Activated B cell treated with CpG ODN at 0.5 μM for 24 hours (primary cell): ENCODE data around the gene HERC6. TPM values are rescaled to one million over a fixed set of nuclear protein-coding genes. Genes with fewer than 3 reads are reported as not detected.
"Not testable (repeated sequence)": the region's sequence is repeated elsewhere in the genome, so short reads cannot be mapped to it uniquely, and the experiment has no call there.

Experiments
- ATAC-seq: fragments of 200-7000 bp; cut with Tn5 transposase; one replicate; pipeline ENCODE4 v1.10.0; 2021; ENCODE audit warnings: low read depth, mild to moderate bottlenecking, moderate library complexity
- CTCF ChIA-PET: fragments of 350-600 bp; sonication (Branson Sonifier 250); formaldehyde crosslinking; loops from one replicate; lab custom pipeline; 2021; ENCODE audit warnings: antibody characterized with exemption; lab: Charles Lee
- POLR2A ChIA-PET: fragments of 350-600 bp; sonication (Branson Sonifier 250); formaldehyde crosslinking; loops from one replicate; lab custom pipeline; 2021; ENCODE audit warnings: antibody characterized with exemption; lab: Charles Lee
- DNase-seq: peaks from one replicate; pipeline ENCODE4 v3.0.0; 2022
- H3K27ac Mint-ChIP-seq: one replicate; pipeline ENCODE4 v1.8.0; 2020; ENCODE audit warnings: mixed read lengths
- H3K27me3 Mint-ChIP-seq: one replicate; pipeline ENCODE4 v1.8.0; 2021; ENCODE audit warnings: mixed read lengths
- H3K36me3 Mint-ChIP-seq: one replicate; pipeline ENCODE4 v1.8.0; 2021; ENCODE audit warnings: low read depth, mixed read lengths
- H3K4me1 Mint-ChIP-seq: one replicate; pipeline ENCODE4 v1.8.0; 2021; ENCODE audit warnings: mixed read lengths
- H3K4me3 Mint-ChIP-seq: one replicate; pipeline ENCODE4 v1.8.0; 2020; ENCODE audit warnings: mild to moderate bottlenecking, mixed read lengths
- H3K9me3 Mint-ChIP-seq: one replicate; pipeline ENCODE4 v1.8.0; 2020; ENCODE audit warnings: mixed read lengths
- intact Hi-C: fragments of 100-400 bp; cut with micrococcal nuclease; formaldehyde crosslinking; loops from one replicate; pipeline ENCODE4 v1.15.1; 2024
- total RNA-seq: library from RNA; stranded (reverse); gene quantifications from 2 replicates; pipeline ENCODE4 v1.2.3, GENCODE V29; 2022
- TF ChIP-seq, protein P1 (sequence below): fragments of 200-600 bp; IDR thresholded peaks from one replicate; pipeline ENCODE4 v1.8.0; 2022; ENCODE audit warnings: antibody characterized with exemption, mild to moderate bottlenecking

The HERC6 gene
- total RNA-seq, 1 donor from 2014 or later = 11.4 TPM

DNA sequence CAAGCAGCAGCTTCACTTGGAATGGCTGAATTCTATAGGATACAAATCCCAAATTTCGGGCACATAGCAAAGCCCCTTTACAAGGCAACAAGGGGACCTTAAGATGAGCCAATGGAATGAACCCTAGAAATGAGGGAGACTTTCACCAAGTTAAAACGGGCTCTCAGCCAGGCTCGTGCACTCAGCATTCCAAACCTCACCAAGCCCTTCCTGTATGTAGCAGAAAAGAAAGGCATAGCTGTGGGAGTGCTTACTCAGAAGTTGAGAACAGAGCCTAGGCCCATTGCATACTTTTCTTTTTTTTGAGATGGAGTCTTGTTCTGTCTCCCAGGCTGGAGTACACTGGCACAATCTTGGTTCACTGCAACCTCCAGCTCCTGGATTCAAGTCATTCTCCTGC is 67.5 kb downstream of the HERC6 start:
- TF ChIP-seq, protein P1, sequence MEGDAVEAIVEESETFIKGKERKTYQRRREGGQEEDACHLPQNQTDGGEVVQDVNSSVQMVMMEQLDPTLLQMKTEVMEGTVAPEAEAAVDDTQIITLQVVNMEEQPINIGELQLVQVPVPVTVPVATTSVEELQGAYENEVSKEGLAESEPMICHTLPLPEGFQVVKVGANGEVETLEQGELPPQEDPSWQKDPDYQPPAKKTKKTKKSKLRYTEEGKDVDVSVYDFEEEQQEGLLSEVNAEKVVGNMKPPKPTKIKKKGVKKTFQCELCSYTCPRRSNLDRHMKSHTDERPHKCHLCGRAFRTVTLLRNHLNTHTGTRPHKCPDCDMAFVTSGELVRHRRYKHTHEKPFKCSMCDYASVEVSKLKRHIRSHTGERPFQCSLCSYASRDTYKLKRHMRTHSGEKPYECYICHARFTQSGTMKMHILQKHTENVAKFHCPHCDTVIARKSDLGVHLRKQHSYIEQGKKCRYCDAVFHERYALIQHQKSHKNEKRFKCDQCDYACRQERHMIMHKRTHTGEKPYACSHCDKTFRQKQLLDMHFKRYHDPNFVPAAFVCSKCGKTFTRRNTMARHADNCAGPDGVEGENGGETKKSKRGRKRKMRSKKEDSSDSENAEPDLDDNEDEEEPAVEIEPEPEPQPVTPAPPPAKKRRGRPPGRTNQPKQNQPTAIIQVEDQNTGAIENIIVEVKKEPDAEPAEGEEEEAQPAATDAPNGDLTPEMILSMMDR = no peak
- H3K36me3 Mint-ChIP-seq = peaks cover 19% of the 10 kb centered on the region
- H3K9me3 Mint-ChIP-seq = peaks cover 2% of the 10 kb centered on the region
- DNase-seq (no peak), ATAC-seq (no peak)
- no peak overlapping the region for H3K4me3 Mint-ChIP-seq
- H3K27me3 Mint-ChIP-seq = no peaks in the 10 kb centered on the region
- H3K27ac Mint-ChIP-seq = no peak overlapping the region
- POLR2A ChIA-PET = interaction anchor here (0.6 kb wide), 1 partner anchor 1054 kb away, joined by 3 read pairs; no protein-coding TSS in a partner anchor
- CTCF ChIA-PET = no interaction called here
- no peaks in the 10 kb centered on the region for H3K4me1 Mint-ChIP-seq
- intact Hi-C loops = no loop called here

DNA sequence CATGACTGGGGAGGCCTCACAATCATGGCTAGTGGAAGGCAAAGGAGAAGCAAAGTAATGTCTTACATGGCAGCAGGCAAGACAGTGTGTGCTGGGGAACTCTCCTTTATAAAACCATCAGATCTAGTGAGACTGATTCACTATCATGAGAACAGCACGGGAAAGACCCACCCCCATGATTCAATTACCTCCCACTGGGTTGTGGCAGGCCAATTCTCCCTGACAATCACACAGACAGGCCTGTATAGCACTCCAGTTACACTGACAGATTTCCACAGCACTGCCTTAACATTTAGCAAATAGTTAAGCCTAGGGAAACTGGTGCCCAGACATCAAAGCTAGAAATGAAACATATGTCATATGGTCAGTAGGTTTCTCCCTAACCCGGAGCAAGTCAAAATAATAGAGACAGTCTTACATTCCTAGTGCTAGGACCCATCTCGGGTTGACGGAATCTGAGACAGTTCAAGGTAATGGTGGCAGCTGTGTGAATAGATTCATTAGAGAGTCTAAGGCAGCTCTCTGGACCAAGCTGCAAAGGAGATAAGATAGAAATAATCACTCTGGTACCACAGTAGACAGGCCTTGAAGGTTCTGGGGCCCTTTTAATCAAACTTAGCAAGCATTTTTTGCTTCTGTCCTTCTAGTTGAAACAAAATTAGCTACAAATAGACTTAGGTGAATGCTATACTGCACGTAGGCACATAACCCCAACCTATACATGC is 68.9 kb downstream of the HERC6 start:
- no peak overlapping the region for H3K27ac Mint-ChIP-seq

DNA sequence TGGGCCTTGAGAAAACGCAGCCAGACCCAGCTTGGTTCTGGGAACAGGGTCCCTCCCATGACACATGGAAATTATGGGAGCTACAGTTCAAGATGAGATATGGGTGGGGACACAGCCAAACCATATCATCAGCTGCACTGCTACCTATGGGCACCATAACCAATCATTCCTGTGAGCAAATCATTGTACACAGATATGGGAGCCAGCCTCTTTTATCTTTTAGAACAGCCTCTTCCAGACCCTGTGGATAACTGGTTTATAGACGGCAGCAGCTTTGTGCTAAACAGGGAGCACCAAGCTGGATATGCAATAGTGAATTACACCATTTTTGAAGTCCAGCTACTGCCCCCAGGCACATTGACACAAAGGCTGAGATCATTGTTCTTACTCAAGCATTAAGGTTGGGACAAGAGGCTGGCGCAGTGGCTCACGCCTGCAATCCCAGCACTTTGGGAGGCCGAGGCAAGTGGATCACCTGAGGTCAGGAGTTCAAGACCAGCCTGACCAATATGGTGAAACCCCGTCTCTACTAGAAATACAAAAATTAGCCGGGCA is 69.6 kb downstream of the HERC6 start:
- H3K9me3 Mint-ChIP-seq, ATAC-seq, H3K4me1 Mint-ChIP-seq, H3K27ac Mint-ChIP-seq, intact Hi-C loops, H3K27me3 Mint-ChIP-seq, H3K36me3 Mint-ChIP-seq, DNase-seq, POLR2A ChIA-PET, H3K4me3 Mint-ChIP-seq: not testable (repeated sequence)
- CTCF ChIA-PET = interaction anchor here (1.2 kb wide), 1 partner anchor 236 kb away, joined by 3 read pairs; no protein-coding TSS in a partner anchor

More for the DNA sequence above, 68.9 kb downstream of the HERC6 start:
- TF ChIP-seq, protein P1 = no peak
- DNase-seq = no peak
- Mint-ChIP-seq H3K4me3 (no peak overlapping the region), H3K4me1 (no peaks in the 10 kb centered on the region), H3K9me3 (peaks cover 2% of the 10 kb centered on the region), H3K36me3 (peaks cover 7% of the 10 kb centered on the region), H3K27me3 (no peaks in the 10 kb centered on the region)
- ATAC-seq = no peak
- intact Hi-C loops = no loop called here
- POLR2A ChIA-PET = no interaction called here
- CTCF ChIA-PET = interaction anchor here (1.2 kb wide), 1 partner anchor 236 kb away, joined by 3 read pairs; no protein-coding TSS in a partner anchor

DNA sequence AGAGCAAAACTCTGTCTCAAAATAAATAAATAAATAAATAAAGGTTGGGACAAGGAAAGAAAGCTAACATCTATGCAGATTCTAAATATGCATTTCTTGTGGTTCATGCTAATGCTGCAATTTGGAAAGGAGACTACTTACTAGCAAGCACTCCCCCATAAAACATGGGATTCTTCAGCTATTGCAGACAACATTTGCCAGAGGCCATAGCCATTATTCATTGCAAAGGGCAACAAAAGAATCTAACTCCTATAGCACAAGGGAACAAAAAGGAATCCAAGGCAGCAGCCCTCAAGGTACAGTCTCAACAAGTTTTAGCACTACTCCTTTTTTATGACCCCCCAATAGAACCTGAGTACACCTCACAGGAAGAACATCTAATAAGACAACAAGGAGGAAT is 70.2 kb downstream of the HERC6 start:
- ChIA-PET CTCF (no interaction called here), POLR2A (no interaction called here)
- H3K4me3 Mint-ChIP-seq = no peak overlapping the region
- TF ChIP-seq, protein P1 = no peak
- no peak overlapping the region for H3K27ac Mint-ChIP-seq
- ATAC-seq (no peak), DNase-seq (no peak)
- intact Hi-C loops = no loop called here
- H3K4me1 Mint-ChIP-seq = no peaks in the 10 kb centered on the region
- no peaks in the 10 kb centered on the region for H3K36me3 Mint-ChIP-seq
- H3K27me3 Mint-ChIP-seq = no peaks in the 10 kb centered on the region
- H3K9me3 Mint-ChIP-seq = peaks cover 2% of the 10 kb centered on the region

DNA sequence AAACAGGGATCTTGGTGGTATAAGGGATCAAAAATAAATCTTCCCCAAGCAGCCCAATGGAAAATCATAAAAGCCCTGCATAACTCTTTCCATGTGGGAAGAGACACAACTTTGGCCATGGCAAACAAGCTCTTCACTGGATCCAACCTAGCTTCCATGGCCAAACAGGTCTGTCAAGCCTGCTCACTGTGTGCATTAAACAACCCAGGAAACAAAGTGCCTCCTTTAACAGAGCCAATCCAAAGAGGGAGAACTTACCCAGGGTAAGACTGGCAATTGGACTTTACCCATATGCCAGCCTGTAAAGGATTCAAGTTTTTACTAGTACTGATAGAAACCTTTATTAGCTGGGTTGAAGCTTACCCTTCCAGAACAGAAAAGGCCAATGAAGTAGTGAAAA is 70.6 kb downstream of the HERC6 start:
- Mint-ChIP-seq H3K27ac (no peak overlapping the region), H3K36me3 (no peaks in the 10 kb centered on the region), H3K4me3 (no peak overlapping the region), H3K27me3 (no peaks in the 10 kb centered on the region), H3K4me1 (no peaks in the 10 kb centered on the region), H3K9me3 (peaks cover 2% of the 10 kb centered on the region)
- ChIA-PET CTCF (no interaction called here), POLR2A (no interaction called here)
- DNase-seq (no peak), ATAC-seq (no peak)
- TF ChIP-seq, protein P1 = no peak
- intact Hi-C loops = no loop called here
